Stimulated activated CD4-positive, alpha-beta T cell treated with anti-CD3 and anti-CD28 coated beads, Interleukin-12 subunit alpha, Interleukin-12 subunit beta, amount 100 ng/mL, for 24 hours (primary cell): ENCODE results near the gene LIPT1.
"Not testable (repeated sequence)": the region's sequence is repeated elsewhere in the genome, so short reads cannot be mapped to it uniquely, and the experiment has no call there.

Source experiments
- DNase-seq, 2 experiments: peaks; one replicate each; pipeline ENCODE4 v3.0.0-alpha.2; 2020; ENCODE audit warnings: low read depth in 2 of 2

Gene LIPT1

DNA sequence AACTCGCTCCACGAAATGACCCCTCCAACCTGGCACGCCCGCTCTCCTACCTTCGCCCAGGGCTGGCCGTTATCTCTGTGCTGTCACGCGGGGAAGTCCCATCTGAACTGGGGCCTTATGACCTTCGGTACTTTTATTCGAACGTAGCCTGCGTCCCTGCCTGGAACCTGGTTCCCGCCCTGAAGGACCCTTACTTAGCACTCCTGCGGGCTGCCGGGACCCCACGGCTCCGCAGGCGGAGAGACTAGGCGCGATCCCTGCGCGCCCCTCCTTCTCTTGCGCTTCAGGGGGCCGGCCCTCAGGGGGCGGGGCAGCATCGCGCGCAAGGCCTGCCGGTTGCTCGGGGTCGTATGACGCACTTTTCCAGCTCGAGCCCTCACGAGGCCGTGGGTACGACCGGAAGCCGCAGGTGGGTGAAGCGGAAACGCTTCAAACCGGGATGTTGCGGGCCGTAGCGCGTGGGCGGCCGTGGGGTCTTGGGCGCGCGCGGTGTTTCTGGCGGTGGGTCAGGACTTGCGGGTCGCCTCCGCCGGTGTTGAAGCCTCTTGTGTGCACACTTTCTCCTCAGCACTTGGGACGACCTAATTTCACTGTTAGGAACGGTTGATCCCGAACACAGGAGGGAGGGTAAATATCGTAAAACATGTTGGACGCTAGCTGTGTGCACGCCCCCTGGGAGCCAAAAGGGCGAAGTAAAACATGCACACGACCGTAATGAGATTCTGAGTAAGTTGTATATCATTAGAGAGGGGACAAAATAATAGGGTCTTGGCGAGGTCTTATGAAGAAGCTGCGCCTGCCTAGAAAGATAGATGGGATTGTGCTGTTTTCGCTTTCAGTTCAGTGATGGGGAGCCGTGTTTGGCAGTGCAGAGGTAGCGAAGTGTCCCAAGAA lies at the start of gene LIPT1, which contains the start of gene TSGA10:
Gene LIPT1 (plus strand): TSS at position 325 of the 894 bp plus-strand sequence. CDS start 6,991 bp downstream, outside the sequence.
Gene TSGA10 (minus strand): TSS at position 300 of the 894 bp plus-strand sequence. CDS start 45,503 bp downstream, outside the sequence.
- DNase-seq = peak; percentile 84 to 91

DNA sequence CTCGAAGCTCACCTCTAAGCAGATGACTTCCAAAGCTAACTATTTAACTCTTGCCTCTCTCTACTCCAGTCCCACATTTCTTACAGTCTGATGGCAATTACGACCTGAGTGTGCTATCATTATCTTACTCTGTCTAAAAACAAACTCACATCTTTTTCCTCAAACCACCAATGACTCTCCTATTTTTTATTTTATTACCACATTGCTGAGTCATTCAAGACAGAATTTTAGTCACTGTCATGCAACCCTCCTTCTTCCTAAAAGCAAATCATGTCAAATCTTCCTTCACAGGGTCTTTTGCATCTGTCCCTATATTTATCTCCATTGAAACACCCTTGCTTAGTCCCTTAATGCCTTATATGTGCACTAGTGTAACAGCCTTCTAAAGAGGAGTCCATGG lies 47.9 kb upstream of the LIPT1 start:
- no peak for DNase-seq

DNA sequence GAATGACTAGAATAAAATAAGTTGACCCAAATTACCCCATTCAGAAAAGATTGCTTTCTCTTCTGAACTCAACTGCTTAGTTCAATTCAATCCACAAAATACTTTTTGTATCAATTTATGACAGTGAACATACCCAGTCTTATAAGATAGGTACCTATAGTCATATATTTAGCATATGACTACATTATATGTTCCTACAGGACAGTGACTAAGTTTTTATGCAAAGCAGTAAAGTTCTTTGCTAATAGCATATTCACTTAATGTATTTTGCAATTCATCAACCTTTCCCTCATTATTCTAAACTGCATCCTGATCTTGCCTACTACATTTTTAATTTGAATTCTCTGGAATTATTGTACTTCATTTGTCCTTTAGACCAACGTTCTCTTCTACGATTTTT lies 43.5 kb upstream of the LIPT1 start:
- no peak for DNase-seq

DNA sequence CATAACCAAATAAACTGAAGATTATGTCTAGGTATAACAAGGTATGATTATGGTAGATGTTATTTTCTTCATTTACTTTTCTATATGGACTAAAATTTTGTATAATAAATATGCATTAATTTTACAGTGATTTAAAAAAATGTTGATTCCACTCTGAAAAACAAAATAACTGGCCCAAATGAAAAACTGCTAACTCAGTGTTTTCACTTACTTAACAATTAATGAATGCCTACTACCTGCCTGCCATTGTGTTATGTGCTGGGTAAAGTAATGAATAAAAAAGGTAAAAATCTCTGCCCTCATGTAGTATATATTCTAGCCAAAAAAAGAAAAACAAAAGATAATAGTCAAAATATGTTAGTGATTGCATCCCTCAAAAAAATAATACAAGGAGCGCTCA lies 42.8 kb upstream of the LIPT1 start:
- DNase-seq = no peak

DNA sequence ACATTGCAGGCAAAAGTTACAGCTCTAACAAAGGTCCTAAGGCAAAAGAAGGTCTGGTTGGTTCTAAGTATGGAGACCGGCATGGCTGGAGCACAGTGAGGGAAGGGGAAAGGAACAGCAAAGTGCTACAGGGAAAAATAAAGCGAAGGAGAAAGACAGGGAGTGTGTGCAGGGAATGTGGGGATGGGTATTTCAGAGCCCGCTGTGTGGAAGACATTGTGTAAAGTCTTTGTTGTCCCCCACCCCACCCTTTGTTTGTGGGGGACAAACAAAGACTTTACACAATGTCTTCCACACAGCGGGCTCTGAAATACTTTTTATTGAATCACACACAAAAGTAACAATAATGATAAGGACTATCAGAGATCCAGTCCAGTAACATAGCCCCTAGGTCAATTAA lies 42.1 kb upstream of the LIPT1 start:
- no peak for DNase-seq

DNA sequence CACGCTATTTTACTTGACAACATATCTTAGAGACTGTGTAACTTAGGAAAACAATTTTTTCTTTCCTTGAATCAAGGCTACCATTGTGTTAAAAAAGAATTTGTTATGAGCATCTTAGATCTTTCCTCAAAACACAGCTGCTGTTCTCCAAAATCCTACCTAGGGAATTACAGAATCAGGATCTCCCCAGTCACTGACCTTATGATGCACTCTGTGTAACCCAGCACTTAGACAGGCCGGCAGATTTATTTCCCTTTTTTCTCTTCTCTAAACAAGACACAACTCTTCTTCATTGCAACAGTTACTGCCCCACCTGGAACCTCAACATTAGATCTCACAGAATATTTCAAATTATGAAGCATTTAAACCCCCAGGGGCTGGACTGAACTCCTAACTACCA lies 26.8 kb upstream of the LIPT1 start:
- no peak for DNase-seq

DNA sequence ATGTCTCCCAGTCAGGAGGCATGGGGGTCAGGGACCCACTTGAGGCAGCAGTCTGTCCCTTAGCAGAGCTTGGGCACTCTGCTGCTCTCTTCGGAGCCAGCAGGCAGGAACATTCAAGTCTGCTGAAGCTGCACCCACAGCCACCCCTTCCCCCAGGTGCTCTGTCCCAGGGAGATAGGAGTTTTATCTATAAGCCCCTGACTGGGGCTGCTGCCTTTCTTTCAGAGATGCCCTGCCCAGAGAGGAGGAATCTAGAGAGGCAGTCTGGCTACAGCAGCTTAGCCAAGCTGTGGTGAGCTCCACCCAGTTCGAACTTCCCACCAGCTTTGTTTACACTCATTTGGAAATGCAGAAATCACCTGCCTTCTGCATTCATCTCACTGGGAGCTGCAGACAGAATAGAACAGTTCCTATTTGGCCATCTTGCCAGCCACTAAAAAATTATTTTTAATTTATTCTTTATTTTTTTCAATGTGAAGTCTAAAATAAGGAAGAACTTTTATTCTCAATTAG lies 19.7 kb upstream of the LIPT1 start:
- not testable (repeated sequence) for DNase-seq

DNA sequence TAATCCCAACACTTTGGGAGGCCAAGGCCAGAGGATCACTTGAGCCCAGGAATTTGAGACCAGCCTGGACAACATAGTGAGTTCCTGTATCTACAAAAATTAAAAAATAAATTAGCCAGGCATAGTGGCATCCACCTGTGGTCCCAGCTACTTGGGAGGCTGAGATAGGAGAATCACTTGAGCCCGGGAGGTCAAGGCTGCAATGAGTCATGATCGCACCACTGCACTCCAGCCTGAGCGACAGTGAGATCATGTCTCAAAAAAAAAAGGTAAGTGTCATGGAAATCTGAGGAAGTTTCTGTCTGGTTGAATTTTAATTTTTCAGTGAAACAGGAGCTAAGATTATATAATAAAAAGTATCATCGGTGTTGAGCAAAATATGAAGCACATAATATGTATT lies 15.8 kb upstream of the LIPT1 start:
- DNase-seq = no peak

DNA sequence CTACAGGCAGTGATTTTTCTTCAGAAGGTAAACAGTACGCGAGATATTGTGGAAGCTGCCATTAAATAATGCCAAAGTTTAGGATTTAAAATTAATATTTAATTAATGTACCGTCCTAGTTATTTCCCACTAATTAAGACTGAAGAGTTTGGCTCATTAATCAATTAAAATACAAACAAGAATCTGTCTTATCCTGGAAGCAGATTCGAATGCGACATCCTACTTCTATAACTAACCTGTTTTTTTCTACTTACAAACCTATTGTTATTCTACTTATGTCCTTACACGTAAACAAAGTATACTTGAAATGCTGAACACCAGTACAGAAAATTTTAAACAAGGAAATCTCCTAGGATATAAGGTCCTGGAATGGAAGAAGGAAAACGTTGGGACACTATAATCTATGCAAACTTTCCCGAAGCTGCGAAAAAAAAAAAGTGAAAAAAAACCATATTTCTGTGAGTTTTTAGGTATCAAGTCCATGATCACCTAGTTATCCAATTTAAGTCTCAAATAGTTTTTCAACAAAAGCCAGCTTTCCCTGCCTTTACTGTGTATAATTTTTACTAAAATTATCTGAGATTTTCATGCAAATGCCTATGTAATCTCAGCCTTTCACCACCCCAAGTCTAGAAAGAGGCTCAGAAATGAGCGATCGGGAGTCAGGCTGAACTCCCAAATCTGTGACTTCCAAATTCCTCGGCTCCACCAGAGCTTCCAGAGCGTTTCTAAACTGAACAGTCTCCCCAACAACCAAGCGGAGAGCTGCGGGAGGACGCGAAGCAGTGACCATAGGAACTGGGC lies 14.5 kb upstream of the LIPT1 start:
- no peak for DNase-seq

DNA sequence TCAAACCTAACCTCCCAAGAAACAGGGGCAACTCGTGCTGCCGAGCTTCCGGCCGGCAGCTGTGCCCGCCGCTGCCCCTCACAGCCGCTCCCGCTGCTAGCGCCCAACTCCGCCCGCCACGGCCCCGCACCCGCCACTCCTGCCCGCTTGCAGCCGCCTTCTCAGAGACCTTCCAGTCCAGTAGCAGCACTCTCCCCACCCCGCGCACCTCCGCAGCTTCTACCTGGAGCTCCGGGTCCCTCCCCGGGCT lies 14.0 kb upstream of the LIPT1 start:
- DNase-seq = no peak

DNA sequence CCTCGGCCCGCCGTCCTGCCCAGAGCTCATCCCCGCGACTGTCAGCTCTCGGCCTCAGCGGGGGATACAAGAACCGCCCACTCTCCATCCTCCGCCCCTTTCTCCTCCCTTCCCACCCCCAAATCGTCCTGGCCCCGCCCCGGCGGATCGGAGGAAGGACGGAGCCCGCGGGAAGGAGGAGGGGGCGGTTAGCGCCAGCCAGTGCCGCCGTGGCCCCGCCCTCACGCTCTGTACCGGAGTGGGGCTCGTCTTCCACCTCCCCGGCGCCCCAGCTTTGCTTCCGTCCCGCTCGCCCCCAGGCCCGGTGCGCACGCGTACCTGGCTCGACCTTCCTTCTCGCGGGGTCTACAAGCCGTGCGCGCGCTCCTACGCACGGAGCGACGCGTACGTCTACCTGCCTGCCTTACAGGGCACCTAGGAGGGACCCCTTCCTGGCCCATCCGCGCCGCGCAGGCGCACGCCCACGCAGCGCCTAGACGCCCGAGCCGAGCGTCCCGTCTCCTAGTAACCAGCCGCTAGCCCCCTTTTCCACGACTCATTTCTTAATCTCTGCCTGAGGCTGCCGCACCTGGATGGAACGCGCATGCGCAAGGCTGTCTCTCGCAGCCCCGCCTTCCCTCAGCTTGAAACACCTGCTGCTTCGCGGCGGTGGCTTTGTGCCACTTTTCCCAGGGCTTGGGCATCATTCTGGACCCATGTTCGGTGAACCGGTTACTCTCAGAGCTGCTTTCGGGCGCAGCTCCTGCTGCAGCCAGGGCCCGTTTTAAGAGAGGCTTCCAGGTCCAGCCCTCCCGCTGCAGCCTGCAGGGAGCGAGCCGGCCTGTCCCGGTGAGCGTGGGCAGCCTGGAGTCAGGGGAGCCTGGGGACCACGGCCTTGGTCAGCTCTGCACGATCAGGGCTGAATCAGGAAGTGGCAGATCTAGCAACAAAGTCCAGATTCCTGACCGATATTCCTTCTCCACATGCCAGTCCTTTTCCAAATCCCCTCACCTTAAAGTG lies 13.4 kb upstream of the LIPT1 start, which contains the start of gene C2orf15:
Gene C2orf15 (plus strand): TSS at position 598 of the 999 bp plus-strand sequence. CDS start 8,852 bp downstream, outside the sequence.
- DNase-seq = peak; percentile 93 to 96

DNA sequence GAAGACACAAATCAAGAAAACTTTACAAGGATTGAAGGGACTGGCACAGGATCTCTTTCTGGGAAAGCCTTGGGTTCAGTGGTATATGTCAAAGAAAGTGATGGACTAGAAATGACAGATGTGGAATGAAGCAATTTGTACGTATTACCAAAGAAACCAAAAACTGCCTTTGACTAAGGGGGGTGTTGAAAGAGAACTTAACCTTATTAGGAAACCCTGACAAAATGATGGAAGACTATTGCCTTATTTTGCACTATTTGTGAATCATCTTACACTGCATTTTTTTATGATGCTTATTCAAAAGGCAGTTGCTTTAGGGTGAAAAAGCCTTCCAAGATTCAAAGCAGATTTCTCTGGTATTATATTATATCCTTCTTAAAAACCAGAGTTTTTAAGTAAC lies 4.1 kb upstream of the LIPT1 start:
- no peak for DNase-seq

DNA sequence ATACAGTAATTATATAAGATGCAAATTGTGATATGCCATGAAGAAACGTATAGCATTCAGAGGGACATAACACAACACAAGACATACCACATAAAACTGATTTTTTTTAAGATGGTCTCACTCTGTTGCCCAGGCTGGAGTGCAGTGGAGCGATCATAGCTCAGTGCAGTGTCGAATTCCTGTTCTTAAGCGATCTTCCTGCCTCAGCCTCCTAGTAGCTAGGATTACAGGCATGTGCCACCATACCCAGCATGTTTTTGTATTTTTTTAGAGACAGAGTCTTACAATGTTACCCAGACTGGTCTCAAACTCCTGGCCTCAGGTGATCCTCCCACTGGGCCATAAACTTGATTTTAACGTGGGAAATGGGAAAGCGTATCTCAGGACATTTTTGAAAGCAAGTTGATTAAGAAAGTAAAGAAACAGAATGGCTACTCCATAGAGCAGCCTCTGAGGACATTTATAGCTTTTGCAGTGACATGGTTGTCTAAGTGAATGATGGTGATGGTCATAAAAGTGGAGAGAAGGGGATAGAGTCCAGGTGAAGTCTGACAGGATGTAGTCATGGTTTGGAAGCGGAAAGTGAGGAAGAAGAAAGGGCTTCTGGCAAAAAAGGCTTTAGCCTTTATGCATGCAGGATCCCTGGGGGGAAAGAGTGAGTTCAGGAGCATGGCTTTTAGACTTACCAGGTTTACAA lies 2.4 kb upstream of the LIPT1 start:
- DNase-seq = no peak

DNA sequence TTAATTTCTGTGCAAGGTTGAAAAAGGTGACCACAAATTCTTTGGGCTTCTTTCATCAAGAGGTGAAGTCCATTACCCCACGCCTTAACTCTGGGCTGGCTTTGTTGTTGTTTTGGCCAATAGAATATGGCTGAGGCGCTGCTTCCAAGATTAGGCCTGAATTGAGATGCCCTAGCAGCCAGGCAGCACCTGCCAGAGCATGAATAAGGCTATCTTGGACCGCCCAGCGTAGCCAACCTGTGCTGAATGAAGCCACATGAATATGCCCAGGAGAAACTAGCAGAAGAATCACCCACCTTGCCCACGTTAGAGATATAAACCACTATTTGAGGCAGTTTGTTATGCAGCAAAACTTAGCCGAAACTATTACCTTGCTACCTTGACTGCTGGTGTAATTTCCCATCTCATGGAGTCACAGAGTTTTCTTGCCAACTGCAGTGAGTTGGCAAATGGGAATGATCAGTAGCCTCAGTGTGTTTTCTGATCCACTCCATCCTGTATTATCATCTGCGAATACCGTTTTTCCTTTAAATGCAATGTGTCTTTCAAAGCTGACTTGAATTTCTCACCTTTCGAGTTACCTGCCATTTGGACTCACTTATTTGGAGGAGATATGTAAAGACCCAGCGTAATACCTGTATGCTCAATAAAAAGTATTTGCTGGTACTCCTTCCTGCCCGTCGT lies 704 bp upstream of the LIPT1 start:
- DNase-seq = no peak

DNA sequence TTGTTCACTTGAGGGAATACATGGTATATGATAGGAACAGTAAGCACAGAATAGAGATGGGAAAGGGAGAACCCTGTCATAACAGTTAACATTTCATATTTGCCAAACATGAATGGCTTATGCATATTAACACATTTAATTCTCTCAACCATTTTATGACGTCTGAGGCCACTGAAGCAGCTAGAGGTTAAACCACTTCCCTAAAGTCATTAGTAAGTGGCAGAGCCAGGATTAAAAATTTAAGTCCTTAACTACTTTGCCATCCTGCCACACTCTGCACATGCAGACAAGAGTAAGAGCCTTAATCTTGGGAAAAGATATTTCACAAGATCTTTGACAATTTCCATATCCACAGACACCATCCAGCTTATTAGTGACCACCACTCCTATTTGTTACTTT lies 2.1 kb downstream of the LIPT1 start:
- DNase-seq = no peak

DNA sequence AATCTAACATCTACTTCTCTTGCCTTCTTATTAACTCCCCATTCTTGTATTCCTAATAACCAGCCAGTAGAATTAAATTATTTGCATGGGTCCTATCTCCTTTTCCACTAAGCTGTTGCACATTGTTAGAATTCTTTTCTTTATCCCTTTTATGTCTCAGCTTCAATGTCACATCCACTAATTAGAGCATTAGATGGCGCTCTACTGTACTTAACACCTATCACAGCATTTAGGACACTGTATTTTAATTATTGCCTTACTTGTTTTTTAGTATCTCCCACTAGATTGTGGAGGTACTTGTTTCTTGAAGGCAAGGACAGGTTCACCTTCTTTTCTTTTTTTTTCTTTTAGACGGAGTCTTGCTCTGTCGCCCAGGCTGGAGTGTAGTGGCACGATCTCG lies 3.8 kb downstream of the LIPT1 start:
- no peak for DNase-seq

DNA sequence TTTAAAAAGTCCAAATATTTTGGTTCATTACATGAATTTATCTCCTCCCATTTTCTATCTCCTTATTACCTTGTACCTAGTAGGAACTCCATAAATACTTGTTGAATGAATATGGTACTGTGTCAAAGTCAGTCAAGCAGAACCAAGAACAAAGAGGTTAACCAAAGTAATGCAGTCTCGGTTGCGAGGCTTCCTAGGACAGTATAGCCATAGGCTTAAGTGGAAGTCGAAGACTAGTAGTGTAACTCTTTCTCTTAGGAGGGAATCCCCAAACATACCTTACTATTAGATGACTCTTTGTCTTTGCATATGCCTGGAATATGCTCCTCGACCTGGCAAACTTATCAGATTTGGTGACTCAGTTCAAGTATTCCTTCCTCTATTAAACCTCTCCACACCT lies 4.8 kb downstream of the LIPT1 start:
- DNase-seq = no peak

DNA sequence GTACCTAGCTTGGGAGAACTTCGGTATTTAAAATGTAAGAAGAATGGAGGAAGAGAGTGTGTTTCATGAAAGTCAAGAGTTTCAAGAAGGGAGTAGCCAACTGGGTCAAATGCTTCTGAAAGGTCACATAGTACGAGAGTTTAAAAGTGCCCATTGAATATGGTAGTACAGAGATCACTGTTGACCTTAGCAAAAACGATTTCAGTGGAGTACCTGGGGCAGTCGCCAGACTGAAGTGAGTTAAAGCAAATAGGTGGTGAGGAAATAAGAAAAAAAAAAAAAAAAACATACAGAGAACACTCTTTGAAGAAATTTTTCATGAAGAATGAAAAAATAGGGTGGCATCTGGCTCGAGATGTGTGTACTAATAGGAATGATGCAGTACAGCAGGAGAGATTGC lies 11.5 kb downstream of the LIPT1 start:
- DNase-seq = no peak

DNA sequence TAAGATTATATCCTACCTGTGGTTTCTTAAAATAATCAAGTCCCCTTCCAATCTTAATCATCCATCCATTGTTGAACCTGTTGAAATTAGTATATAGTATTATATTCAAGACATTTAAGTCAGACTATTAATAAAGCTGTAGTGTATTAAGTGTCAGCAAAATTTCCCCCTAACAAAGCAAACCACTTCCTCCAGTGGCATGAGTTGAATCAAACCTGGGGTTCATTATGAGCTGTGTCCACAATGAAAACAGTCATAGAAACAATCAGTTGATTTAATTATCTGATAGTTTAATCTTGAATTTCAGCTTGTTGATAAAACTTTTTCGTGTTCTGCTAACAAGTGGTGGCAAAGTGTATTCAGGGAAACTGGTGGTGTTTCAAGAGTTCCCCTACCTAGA lies 14.8 kb downstream of the LIPT1 start:
- DNase-seq = no peak
